Renal cortical epithelial cell (primary cell): ENCODE results near the gene TBC1D23. TPM values are rescaled to one million over a fixed set of nuclear protein-coding genes. Genes with fewer than 3 reads are reported as not detected.
"Not testable (repeated sequence)": the region's sequence is repeated elsewhere in the genome, so short reads cannot be mapped to it uniquely, and the experiment has no call there.

Experiments
- DNase-seq: peaks from one replicate; pipeline ENCODE4 v3.0.0-alpha.2; 2011; ENCODE audit warnings: low read depth
- total RNA-seq: library from RNA; depleted of rRNA; stranded (reverse); fragments of >200 nt; gene quantifications from 2 replicates; pipeline ENCODE4 v1.2.3, GENCODE V29; 2014

TBC1D23 gene
- total RNA-seq, 1 donor from 2014 or later = 69.3 TPM

DNA sequence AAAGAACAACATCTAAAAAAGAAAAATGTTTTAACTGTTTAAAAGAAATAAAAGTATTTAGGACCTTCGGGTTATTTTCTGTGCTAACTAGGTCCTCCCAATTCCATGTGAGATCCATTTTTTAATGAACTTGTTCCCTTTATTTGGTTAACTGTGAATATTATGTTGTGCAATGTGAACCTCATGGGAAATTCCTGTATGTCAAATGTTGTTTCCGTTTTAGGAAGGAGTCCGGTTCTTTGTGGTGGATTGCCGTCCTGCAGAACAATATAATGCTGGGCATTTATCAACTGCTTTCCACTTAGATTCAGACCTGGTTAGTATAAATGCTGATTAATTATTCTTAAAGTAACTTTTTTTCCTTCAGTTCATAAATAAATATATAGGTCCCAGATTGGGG is 38.2 kb downstream of the TBC1D23 start:
- DNase-seq = no peak

DNA sequence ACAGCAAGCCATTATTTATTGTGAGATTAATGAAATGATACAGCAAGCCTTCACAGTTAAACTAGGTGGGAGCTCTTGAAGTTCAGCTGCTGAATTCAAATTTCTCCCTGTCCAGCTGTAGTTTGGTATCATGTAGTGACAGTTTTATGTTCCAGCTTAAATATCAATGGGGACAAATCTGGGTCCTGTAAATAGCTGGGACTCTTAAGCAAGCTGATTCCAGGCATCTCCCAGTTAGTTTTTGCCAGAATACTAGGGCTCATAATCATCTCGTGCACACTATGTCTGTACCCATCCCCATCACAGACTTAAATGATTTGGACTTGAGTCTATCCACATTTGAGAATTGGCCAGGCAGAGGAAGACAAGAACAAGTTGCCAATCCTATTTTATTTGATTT is 45.9 kb downstream of the TBC1D23 start:
- DNase-seq = no peak

DNA sequence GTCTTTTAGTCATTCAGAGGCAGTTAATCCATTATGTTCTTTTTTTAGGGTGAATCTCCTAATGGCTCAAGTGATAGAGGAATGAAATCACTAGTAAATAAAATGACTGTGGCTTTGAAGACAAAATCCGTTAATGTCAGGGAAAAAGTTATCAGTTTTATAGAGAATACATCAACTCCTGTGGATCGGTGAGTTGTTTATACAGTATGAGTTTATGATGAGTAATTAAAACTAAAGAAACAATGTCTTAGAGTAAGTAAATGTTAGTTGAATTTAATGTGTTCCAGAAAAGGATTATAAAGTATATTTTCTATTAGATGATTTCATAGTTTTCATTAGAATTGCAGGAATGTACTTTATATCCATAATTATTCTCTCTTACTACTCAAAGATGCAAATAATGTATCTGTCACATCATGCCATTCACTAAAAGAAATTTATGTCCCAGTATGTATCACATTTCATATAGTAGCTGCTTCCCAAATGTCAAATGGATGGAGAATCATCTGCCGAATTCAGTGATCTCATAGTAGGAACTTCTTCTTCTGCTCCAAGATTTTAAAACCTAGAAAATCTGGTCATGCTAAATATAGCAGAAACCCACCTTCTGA is 49.7 kb downstream of the TBC1D23 start:
- no peak for DNase-seq

GRCh38 chr3:100311011-100311410 is 50.2 kb downstream of the TBC1D23 start:
- DNase-seq = no peak

GRCh38 chr3:100316641-100317069 is 55.9 kb downstream of the TBC1D23 start:
- DNase-seq = peak; percentile 69

GRCh38 chr3:100317912-100318311 is 57.1 kb downstream of the TBC1D23 start:
- no peak for DNase-seq

- DNase-seq = no peak
These were observed 59.2 kb downstream of the TBC1D23 start for GRCh38 chr3:100319951-100320350.

- no peak for DNase-seq
These were observed 63.3 kb downstream of the TBC1D23 start for GRCh38 chr3:100324044-100324443.

GRCh38 chr3:100325827-100326226 is 65.0 kb downstream of the TBC1D23 start:
- no peak for DNase-seq

GRCh38 chr3:100327377-100327776 is 66.6 kb downstream of the TBC1D23 start:
- not testable (repeated sequence) for DNase-seq

DNA sequence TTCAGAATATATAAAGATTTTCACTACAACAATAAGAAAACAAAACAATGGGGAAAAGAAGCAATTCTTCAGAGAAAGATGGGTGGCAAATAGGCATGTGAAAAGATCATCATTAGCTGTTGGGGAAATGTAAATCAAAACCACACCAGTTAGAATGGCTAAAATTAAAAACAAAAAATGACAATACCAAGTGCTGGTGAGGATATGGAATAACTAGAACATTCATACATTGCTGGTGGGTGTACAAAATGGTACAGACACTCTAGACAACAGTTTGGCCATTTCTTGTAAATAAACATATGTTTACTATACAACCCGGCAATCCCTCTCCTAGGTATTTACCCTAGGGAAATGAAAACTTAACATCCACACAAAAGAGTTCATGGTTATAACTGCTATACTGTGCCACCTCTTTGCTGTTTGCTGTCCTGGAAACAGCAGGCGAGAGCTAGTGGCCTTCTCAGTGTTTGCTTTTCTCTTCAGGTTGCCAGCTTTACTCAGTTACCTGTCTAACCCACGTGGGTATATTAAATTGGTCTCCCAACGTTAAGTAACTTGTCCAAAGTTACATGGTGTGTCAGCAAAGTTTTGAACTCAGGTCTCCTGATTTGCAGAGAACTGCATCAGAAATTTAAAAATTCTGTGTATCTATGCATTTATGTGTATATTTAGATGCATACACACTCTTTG is 69.2 kb downstream of the TBC1D23 start:
- no peak for DNase-seq

DNA sequence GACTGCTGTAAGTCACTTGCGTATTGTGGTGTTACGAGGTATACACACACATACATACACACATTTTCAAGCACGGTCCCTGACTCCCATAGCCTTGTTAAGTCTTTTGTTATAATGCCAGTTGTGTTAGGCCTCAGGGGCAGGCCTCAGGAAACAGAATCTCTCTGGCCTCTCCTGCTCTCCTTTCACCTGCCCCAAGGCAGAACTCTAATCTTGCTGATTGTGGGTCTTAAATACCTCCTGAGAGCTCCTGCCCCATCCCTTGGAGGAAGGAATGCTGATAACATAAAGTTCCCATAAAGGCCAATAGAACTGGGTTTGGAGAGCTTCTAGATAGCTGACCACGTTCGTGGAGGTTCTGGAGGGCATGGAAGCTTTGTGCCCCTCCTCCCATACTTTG is 69.9 kb downstream of the TBC1D23 start:
- no peak for DNase-seq

DNA sequence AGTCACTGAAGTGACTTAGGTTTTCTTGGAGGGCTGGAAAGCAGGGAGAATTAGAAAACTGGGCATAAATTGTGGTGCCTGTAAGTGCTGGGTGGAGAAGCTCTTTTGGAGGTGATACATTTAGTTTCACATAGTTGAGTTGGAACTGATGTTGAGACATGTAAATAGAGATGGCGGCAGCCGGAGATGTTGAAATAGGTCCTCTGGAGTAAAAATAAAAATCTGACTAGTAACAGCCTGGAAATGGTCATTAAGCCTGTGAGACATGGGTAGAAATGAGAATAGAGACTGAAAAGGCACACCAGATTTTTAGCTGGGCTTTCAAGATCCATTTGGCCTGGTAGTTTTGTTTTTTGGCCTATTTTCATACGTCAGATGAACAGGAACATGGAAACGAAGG is 70.9 kb downstream of the TBC1D23 start:
- DNase-seq = no peak

- DNase-seq = no peak
These were observed 72.3 kb downstream of the TBC1D23 start for GRCh38 chr3:100333051-100333450.

DNA sequence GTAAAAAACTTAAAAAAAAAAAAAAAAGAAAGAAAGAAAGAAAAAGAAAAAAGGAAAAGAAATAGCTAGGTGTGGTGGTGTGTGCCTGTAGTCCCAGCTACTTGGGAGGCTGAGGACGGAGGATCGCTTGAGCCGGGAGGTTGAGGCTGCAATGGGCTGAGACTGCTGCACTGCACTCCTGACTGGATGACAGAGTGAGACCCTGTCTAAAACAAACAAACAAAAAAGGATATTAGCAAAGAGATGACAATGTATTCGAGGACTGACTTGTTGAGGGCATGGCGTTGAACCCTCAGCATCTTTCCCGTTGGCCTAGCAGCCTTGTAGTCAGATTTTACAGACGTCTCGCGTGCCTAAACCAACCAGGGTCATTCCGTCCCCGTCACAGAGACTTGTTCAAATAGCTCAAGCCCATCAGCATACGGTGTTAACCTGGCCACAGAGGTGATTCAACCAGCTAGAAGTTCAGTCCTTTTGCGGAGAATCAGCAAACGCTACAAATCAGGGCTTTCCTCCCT is 73.2 kb downstream of the TBC1D23 start:
- no peak for DNase-seq

GRCh38 chr3:100334488-100335351 is 73.9 kb downstream of the TBC1D23 start, which contains the start of gene NIT2:
TSS of gene NIT2 (plus strand) at chr3:100334757. CDS start at chr3:100334792, 35 bp downstream.
- DNase-seq = peak; percentile 73

DNA sequence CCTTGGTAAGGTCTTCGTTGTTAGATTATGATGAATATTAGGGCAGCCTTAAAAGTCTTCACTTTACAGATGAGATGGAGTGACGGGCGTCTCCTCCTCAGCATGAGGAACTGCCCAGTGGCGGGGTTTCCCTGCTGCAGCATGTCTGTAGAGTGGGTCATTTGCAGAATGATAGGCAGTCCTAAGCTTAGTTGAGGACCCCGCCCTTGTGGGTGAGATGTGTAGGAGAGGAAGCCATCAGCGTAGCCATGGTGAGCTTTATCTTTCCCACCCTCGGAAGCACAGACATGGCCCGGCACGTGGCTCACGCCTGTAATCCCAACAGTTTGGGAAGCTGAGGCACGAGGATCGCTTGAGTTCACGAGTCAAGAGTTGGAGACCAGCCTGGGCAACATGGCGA is 74.6 kb downstream of the TBC1D23 start:
- DNase-seq = peak; percentile 16

DNA sequence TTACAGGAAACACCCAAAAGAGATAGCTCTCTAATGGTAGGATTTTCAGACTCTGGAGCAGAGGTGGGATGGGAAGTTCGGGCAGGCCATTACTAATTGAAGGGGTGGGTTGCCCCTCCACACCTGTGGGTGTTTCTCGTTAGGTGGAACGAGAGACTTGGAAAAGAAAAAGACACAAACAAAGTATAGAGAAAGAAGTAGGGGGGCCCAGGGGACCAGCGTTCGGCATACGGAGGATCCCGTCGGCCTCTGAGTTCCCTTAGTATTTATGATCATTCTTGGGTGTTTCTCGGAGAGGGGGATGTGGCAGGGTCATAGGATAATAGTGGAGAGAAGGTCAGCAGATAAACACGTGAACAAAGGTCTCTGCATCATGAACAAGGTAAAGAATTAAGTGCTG is 75.4 kb downstream of the TBC1D23 start:
- not testable (repeated sequence) for DNase-seq

GRCh38 chr3:100338911-100339310 is 78.1 kb downstream of the TBC1D23 start:
- DNase-seq = no peak

DNA sequence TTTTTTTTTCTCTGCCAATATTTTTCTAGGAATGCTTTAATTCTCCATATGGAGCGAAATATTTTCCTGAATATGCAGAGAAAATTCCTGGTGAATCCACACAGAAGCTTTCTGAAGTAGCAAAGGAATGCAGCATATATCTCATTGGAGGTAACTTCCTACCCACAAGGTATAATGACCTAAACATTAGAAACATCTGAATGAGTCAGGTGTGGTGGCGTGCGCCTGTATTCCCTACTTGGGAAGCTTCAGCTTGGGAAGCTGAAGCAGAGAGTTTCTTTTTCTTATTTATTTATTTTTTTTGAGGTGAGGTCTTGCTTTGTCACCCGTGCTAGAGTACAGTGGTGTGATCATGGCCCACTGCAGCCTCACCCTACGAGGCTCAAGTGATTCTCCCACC is 79.0 kb downstream of the TBC1D23 start:
- no peak for DNase-seq

GRCh38 chr3:100340527-100340926 is 79.7 kb downstream of the TBC1D23 start:
- DNase-seq = no peak

GRCh38 chr3:100348727-100349126 is 87.9 kb downstream of the TBC1D23 start:
- DNase-seq = no peak
